ENCODE results near the gene HPCA.

GRCh38 chr1:32937061-32937460 is 50.8 kb downstream of the HPCA start:
- TF ChIP-seq, protein P1, sequence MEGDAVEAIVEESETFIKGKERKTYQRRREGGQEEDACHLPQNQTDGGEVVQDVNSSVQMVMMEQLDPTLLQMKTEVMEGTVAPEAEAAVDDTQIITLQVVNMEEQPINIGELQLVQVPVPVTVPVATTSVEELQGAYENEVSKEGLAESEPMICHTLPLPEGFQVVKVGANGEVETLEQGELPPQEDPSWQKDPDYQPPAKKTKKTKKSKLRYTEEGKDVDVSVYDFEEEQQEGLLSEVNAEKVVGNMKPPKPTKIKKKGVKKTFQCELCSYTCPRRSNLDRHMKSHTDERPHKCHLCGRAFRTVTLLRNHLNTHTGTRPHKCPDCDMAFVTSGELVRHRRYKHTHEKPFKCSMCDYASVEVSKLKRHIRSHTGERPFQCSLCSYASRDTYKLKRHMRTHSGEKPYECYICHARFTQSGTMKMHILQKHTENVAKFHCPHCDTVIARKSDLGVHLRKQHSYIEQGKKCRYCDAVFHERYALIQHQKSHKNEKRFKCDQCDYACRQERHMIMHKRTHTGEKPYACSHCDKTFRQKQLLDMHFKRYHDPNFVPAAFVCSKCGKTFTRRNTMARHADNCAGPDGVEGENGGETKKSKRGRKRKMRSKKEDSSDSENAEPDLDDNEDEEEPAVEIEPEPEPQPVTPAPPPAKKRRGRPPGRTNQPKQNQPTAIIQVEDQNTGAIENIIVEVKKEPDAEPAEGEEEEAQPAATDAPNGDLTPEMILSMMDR (IDR thresholded peaks at IDR 0.05), result no peak
- no peak for TF ChIP-seq POLR2A (IDR thresholded peaks at IDR 0.05)

Measured in Peyer's patch (tissue), 4 donors.